OCI-M1 (cell line): ENCODE measurements around the gene TLCD1.
A peak's percentile ranks its signal among the peaks of the same experiment; 100 is the strongest.

Source experiments
- DNase-seq: peaks from one replicate; lab custom pipeline; 2025; lab: John Stamatoyannopoulos, UW

TLCD1 gene

DNA sequence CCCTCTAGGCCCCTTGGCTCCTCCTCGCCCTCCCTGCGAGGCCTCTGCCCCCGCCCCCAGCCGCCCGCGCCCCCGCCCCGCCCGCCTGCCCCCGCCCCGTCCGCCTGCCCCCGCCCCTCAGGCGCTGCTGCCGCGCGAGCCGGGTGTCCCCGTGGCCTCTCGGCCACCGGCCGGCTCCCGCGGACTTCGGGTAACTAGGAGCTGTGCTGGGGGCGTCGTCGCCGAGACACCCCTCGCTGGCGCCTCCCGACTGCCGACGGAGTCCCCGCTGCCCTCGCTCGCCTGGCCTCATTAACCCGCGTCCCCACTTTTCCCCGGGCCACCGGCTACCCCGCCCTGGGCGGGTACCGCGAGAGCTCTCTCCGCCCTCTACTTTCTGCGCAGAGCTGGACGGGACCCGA, at the start of gene TLCD1:
TSS of gene TLCD1 (minus strand) at position 8 of the 401 bp plus-strand sequence. CDS start 136 bp downstream, outside the sequence.
- peak; percentile 90 for DNase-seq

- no peak for DNase-seq
These were observed 48.2 kb upstream of the TLCD1 start for GRCh38 chr17:28774206-28774605.

DNA sequence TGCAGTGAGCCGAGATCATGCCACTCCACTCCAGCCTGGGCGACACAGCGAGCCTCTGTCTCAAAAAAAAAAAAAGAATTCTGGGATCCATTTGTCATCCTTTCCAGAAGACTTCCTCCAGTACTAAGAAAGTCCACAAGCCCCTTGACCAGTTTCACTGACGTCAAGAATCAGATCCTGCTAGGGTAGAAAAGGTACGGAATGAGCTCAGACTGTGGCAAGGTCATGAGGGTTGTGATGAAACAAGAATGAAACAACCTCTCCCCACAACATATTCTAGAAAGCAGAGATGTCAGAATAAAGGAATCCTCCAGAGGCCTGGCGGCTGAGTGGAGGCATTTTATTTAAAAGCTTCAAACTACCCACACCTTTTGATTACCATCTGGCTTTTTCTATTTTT, 47.7 kb upstream of the TLCD1 start:
- DNase-seq = no peak

DNA sequence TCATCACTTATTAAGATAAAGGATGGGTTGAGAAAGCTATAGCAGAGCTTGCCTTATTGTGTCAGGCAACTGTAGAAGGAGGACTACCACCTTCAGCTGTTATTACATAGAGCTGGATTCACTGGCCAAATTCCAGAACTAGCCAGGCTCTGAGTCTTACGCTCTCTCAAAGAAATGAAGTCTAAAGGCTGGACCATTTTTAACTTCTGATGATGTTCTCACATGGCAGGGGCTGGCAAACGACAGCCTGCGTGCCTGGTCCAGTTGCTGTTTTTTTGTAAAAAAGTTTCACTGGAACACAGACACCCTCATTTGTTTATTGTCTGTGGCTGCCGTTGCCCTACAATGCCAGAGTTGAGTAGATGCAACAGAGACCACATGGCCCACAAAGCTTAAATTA, 39.0 kb upstream of the TLCD1 start:
- no peak for DNase-seq

- DNase-seq = peak; percentile 94
These were observed 37.8 kb upstream of the TLCD1 start for GRCh38 chr17:28763804-28764266.

DNA sequence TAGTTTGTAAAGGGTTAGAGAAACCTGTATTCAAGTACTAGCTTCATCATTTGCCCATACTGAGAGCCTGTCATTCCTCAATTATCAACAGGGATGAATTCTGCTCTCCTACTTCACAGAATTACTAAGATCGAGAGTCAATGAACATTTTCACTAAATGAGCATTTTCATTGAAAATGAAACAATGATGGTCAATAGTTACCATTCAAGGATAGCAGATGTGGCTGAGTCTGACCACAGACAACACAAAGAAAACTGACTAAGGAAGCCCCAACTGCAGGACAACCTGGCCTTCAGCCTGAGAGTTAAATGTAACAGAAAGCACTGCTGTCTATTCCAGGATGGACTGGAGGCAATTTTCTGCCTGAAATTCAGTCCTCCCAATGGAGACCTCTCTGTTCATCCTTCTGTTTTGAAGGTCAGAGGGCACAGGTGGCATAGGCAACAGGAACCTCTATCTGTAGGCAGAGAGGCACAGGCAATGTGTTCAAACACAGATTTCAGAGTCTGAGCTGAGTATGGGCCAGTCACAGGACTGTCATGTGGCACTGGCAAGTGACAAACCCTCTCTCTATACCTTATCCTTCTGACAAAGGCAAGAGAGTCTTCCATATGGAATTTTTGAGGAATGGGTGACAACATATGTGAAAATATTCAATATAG, 37.2 kb upstream of the TLCD1 start:
- DNase-seq = no peak

GRCh38 chr17:28760601-28761562, 34.8 kb upstream of the TLCD1 start:
- DNase-seq = peak; percentile 80

- DNase-seq = no peak
These were observed 33.3 kb upstream of the TLCD1 start for GRCh38 chr17:28759256-28759865.

- no peak for DNase-seq
These were observed 32.5 kb upstream of the TLCD1 start for GRCh38 chr17:28758411-28759121.

DNA sequence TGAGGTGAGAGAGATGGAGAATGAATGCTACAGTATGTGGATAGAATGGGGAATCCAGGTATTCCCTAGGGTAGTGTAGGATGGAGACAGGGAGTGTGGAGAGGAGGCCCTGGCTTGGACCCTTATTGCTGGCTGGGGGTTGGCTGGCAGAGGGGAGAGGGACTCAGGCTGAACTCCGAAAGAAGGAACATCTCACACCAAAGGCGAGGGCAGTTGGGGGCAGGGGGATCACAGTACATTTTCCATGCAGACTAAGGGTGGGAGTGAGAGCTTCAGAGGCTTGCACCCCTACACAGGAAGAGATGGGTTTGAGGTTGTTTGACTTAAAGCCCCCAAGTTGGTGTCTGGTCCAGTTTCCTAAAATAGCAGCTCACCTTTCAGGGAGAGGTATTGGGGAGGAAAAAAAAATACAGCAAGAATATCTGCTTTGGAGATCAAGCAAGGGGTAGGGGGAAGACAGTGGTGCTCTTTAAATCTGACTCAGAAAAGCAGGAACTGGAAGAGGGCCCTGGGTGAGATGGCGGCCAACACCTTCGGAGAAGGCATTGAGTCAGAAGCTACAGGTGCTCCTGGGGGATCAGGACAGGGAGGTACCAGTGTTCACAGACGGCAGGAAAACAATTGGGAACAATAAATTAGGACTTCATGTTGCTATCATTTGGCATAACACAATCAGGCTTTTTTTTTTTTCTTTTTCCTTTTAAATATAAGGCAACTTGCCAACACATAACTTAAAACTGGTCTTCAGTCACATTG, 30.2 kb upstream of the TLCD1 start:
- DNase-seq = no peak

DNA sequence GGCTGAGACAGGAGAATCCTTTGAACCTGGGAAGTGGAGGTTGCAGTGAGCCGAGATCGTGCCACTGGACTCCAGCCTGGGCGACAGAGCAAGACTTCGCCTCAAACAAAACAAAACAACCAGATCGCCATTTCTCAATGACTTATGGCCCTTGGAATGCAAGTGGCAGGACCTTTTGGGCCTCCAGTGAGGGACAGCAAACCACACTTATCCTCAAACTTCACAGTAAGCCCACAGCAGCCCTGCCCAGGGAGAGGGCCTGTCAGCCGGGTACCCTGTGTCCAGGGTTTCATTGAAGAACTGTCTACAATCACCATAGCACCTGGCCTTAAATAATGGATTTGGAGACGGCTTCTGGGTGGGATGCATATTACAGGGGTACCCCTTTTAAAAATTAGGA, 29.5 kb upstream of the TLCD1 start:
- DNase-seq = no peak

- no peak for DNase-seq
These were observed 25.8 kb upstream of the TLCD1 start for GRCh38 chr17:28751600-28752366.

DNA sequence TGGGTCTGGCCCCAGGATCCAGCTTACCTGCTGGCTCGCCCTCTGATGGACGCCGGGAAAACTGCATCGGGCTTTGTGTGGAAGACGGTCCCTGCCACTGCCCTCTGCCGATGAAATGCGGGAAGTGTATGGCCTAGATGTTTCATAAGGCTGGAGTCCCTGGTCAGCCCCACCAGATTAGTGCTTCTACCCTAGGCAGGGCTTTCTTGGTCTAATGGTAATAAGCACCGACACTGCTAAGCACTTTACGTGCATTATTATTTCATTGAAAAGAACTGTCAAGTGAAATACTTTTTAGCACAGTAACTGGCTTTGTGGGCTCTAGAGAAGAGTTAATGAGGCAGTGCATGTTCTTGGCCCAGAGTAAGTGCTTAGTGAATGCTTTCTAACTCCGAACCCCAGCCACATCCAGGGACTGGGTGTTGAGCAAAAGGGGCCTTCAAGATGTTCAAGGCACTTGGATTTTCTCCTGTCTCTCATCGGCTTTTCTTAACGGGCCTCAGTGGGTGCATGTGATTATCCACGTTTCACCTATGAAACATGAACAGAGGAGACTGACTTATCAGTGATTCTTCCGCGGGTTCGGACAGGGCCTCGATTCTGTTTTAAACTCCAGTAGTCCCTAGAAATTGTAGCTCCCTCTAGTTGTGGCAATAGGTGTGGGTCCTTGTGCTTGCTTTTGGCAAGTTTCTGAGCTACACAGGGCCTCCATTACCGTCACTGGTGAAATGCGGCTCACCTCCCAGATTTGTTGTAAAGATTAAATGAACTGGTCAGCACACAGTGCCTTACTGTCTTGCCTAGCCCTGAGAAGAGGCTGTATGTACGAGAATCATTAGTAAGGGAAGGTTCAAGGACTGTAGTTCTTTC, 24.4 kb upstream of the TLCD1 start:
- peak; percentile 98 for DNase-seq

GRCh38 chr17:28749516-28750177, 23.6 kb upstream of the TLCD1 start:
- no peak for DNase-seq

- DNase-seq = no peak
These were observed 23.0 kb upstream of the TLCD1 start for GRCh38 chr17:28748852-28749515.

DNA sequence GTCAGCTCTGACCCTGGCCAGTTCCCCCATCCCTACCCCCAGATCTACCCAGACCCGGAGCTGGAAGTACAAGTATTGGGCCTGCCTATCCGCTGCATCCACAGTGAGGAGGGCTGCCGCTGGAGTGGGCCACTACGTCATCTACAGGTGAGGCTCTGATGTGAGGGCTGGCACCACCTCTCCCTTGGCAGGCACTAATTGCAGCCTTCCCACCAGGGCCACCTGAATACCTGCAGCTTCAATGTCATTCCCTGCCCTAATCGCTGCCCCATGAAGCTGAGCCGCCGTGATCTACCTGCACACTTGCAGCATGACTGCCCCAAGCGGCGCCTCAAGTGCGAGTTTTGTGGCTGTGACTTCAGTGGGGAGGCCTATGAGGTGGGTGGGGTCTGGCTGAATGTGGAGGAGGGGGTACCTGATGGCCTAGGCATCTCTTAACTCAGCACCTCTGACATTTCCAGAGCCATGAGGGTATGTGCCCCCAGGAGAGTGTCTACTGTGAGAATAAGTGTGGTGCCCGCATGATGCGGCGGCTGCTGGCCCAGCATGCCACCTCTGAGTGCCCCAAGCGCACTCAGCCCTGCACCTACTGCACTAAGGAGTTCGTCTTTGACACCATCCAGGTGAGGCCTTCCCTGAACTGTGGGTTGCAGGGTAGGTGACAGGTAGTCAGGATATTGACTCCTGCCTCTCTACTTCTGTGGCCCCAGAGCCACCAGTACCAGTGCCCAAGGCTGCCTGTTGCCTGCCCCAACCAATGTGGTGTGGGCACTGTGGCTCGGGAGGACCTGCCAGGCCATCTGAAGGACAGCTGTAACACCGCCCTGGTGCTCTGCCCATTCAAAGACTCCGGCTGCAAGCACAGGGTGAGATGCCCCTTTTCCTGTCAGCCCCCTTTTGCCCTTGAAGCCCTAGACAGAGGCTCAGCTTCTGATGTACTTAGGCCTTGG, 22.0 kb upstream of the TLCD1 start:
- DNase-seq = no peak

DNA sequence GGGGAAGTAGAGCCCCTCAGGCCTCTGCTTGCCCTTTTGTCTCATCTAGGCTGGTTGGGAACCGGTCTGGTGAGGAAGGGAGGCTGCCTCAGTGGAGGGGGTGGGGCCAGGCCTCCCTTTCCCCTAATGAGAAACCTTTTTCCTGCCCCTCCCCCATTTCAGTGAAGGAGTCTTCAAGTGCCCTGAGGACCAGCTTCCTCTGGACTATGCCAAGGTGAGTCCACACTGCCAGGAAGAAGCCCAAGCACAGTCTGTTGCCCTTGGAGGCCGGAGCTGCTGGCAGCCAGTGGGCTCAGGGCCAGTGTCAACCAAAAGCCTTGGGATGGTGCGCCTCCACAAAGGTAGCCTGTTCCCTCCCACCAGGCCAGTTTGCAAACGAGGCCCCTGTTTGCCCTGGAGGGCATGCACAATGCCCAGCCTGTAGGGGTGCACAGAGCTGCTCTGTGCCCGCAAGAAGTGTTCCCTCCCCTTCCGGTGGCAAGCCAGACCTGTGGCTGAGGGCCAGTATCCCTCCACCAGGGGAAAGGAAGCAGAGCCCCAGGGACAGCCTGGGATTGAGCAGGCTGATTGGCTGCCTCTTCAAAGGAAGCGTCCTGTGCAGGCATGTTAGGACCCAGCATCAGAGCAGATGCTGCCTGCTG, 21.1 kb upstream of the TLCD1 start:
- DNase-seq = no peak
